Stimulated activated naive CD8-positive, alpha-beta T cell treated with anti-CD3 and anti-CD28 coated beads, Interleukin-15, Interleukin-2, amounts not matched to agents 100 ng/mL and 50 ng/mL, for 24 hours (primary cell): ENCODE results near the gene CENPX.

Experiments used
- H3K27ac Mint-ChIP-seq: one replicate; pipeline ENCODE4 v1.8.0; 2021; ENCODE audit warnings: mild to moderate bottlenecking, mixed read lengths
- H3K27me3 Mint-ChIP-seq: one replicate; pipeline ENCODE4 v1.8.0; 2021; ENCODE audit warnings: mixed read lengths
- H3K36me3 Mint-ChIP-seq: one replicate; pipeline ENCODE4 v1.8.0; 2021; ENCODE audit warnings: low read depth, mixed read lengths
- H3K4me1 Mint-ChIP-seq: one replicate; pipeline ENCODE4 v1.8.0; 2021; ENCODE audit warnings: low read depth, mixed read lengths
- H3K4me3 Mint-ChIP-seq: one replicate; pipeline ENCODE4 v1.8.0; 2021; ENCODE audit warnings: mild to moderate bottlenecking, mixed read lengths
- H3K9me3 Mint-ChIP-seq: one replicate; pipeline ENCODE4 v1.8.0; 2021; ENCODE audit warnings: mixed read lengths

The CENPX gene

GRCh38 chr17:82025401-82026107 lies 2.9 kb upstream of the CENPX start:
- Mint-ChIP-seq H3K9me3 (no peaks in the 10 kb centered on the region), H3K4me1 (peaks cover 21% of the 10 kb centered on the region), H3K27ac (no peak overlapping the region), H3K36me3 (no peaks in the 10 kb centered on the region), H3K4me3 (no peak overlapping the region), H3K27me3 (no peaks in the 10 kb centered on the region)

- Mint-ChIP-seq H3K27me3 (no peaks in the 10 kb centered on the region), H3K27ac (no peak overlapping the region), H3K9me3 (no peaks in the 10 kb centered on the region), H3K4me1 (peaks cover 19% of the 10 kb centered on the region), H3K4me3 (no peak overlapping the region), H3K36me3 (no peaks in the 10 kb centered on the region)
Measured at GRCh38 chr17:82024859-82025258, 2.2 kb upstream of the CENPX start.

GRCh38 chr17:82023447-82024241 lies 966 bp upstream of the CENPX start:
- H3K27ac Mint-ChIP-seq, result no peak overlapping the region
- H3K4me3 Mint-ChIP-seq, result peak overlapping the region; percentile 88
- H3K9me3 Mint-ChIP-seq, result no peaks in the 10 kb centered on the region
- peaks cover 4% of the 10 kb centered on the region for H3K36me3 Mint-ChIP-seq
- H3K4me1 Mint-ChIP-seq, result peaks cover 14% of the 10 kb centered on the region
- H3K27me3 Mint-ChIP-seq, result no peaks in the 10 kb centered on the region

- Mint-ChIP-seq H3K27ac (peak within 1 kb of the TSS; percentile 76), H3K4me3 (peak within 1 kb of the TSS; percentile 88), H3K36me3 (peaks cover 8% of the 10 kb centered on the region), H3K4me1 (peaks cover 14% of the 10 kb centered on the region), H3K9me3 (no peaks in the 10 kb centered on the region), H3K27me3 (no peaks in the 10 kb centered on the region)
Measured at GRCh38 chr17:82022981-82023446, 336 bp upstream of the CENPX start, which contains the start of gene LRRC45. TSS of gene LRRC45 (plus strand) at chr17:82023305. CDS start at chr17:82023644, 339 bp downstream.

- Mint-ChIP-seq H3K9me3 (no peaks in the 10 kb centered on the region), H3K4me3 (peak overlapping the region; percentile 88), H3K27ac (peak overlapping the region; percentile 76), H3K27me3 (no peaks in the 10 kb centered on the region), H3K4me1 (peaks cover 14% of the 10 kb centered on the region), H3K36me3 (peaks cover 8% of the 10 kb centered on the region)
Measured at GRCh38 chr17:82021900-82022309, 773 bp downstream of the CENPX start.

- peaks cover 14% of the 10 kb centered on the region for H3K4me1 Mint-ChIP-seq
- H3K4me3 Mint-ChIP-seq, result peak overlapping the region; percentile 88
Measured at GRCh38 chr17:82021107-82021899, 1.4 kb downstream of the CENPX start.

GRCh38 chr17:82020572-82021106 lies 2.0 kb downstream of the CENPX start:
- Mint-ChIP-seq H3K36me3 (peaks cover 8% of the 10 kb centered on the region), H3K4me3 (peak overlapping the region; percentile 60), H3K27ac (no peak overlapping the region), H3K9me3 (no peaks in the 10 kb centered on the region), H3K27me3 (no peaks in the 10 kb centered on the region), H3K4me1 (peaks cover 14% of the 10 kb centered on the region)

More at GRCh38 chr17:82021107-82021899, 1.4 kb downstream of the CENPX start:
- H3K27me3 Mint-ChIP-seq, result no peaks in the 10 kb centered on the region
- H3K36me3 Mint-ChIP-seq, result peaks cover 8% of the 10 kb centered on the region
- H3K27ac Mint-ChIP-seq, result peak overlapping the region; percentile 76
- no peaks in the 10 kb centered on the region for H3K9me3 Mint-ChIP-seq

- Mint-ChIP-seq H3K4me1 (peaks cover 14% of the 10 kb centered on the region), H3K4me3 (no peak overlapping the region)
Measured at GRCh38 chr17:82019690-82020571, 2.7 kb downstream of the CENPX start.

GRCh38 chr17:82018989-82019689 lies 3.5 kb downstream of the CENPX start:
- Mint-ChIP-seq H3K27ac (no peak overlapping the region), H3K9me3 (no peaks in the 10 kb centered on the region), H3K4me1 (peaks cover 12% of the 10 kb centered on the region), H3K4me3 (no peak overlapping the region), H3K27me3 (no peaks in the 10 kb centered on the region), H3K36me3 (peaks cover 8% of the 10 kb centered on the region)

More at GRCh38 chr17:82019690-82020571, 2.7 kb downstream of the CENPX start:
- Mint-ChIP-seq H3K36me3 (peaks cover 8% of the 10 kb centered on the region), H3K27ac (no peak overlapping the region), H3K27me3 (no peaks in the 10 kb centered on the region), H3K9me3 (no peaks in the 10 kb centered on the region)

GRCh38 chr17:82018152-82018988 lies 4.3 kb downstream of the CENPX start:
- peaks cover 7% of the 10 kb centered on the region for H3K4me1 Mint-ChIP-seq
- no peaks in the 10 kb centered on the region for H3K27me3 Mint-ChIP-seq
- H3K4me3 Mint-ChIP-seq, result no peak overlapping the region
- H3K27ac Mint-ChIP-seq, result no peak overlapping the region
- peaks cover 8% of the 10 kb centered on the region for H3K36me3 Mint-ChIP-seq
- H3K9me3 Mint-ChIP-seq, result no peaks in the 10 kb centered on the region

- Mint-ChIP-seq H3K36me3 (peaks cover 8% of the 10 kb centered on the region), H3K4me3 (no peak overlapping the region), H3K27ac (no peak overlapping the region), H3K9me3 (no peaks in the 10 kb centered on the region), H3K27me3 (no peaks in the 10 kb centered on the region), H3K4me1 (peaks cover 7% of the 10 kb centered on the region)
Measured at GRCh38 chr17:82017612-82018151, 5.0 kb downstream of the CENPX start.

- Mint-ChIP-seq H3K36me3 (peaks cover 8% of the 10 kb centered on the region), H3K4me3 (no peak overlapping the region), H3K9me3 (no peaks in the 10 kb centered on the region), H3K4me1 (peaks cover 6% of the 10 kb centered on the region), H3K27ac (no peak overlapping the region), H3K27me3 (no peaks in the 10 kb centered on the region)
Measured at GRCh38 chr17:82016875-82017459, 5.7 kb downstream of the CENPX start.
